ENCODE data around the gene BPIFA2.
"Not testable (repeated sequence)": the region's sequence is repeated elsewhere in the genome, so short reads cannot be mapped to it uniquely, and the experiment has no call there.

Gene BPIFA2

DNA sequence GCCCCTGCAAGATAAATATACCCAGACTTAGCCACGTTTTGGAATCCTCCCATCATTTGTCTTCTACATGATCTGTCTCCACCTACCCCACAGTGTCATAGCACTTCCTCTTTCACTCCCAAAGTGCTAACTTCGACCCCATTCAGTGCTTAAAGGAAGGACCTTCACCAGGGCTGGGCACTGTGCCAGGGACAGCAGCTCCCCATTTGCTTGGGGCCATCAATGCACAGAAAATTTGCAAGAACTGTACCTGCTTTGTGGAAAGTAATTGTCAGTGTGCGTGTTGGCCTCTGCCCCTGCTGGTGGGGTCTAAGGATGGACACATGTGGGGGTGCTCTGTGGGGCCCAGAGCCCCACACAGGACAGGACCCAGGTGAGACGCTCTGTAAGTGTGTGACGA lies 5.2 kb upstream of the BPIFA2 start:
- DNase-seq, result no peak

DNA sequence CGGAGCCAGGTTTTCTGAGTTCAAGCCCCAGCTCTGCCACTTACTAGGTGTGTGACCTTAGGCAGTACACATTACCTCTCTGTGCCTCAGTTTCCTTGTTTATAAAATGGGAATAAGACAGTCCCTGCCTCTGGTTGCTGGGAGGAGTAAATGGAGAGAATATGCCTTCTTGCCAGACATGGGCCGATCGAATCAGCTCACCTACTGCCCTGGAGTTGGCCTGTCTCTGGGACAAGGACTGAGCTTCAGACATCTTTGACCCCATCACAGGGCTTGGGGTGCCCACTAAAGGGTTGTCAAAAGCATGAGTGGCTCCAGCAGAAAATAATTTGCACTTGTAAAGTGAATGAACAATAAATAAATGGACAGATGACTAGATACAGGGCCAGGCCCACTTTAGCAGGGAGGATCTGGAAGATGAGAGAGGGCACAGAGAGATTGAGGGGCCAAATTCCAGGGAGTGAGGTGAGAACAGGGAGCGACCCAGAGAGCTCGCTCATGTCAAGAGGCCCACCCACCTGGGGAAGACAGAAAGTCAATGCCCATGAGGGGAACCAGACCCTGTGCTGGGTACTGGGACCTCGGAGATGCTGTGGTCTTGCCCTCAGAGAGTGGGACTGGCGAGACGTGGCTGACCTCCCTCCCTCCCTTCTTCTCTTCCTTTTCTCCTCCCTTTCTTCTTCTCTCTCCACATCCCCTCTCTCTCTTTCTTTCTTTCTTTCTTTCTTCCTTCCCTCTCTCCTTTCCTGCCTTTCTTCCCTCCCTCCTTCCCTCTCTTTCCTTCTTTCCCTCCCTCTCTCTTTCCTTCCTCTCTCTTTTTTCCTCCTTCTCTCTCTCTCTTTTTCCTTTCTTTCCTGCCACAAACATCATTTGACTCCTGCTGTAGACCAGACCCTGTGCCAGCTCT lies 3.9 kb upstream of the BPIFA2 start:
- no peak for DNase-seq

DNA sequence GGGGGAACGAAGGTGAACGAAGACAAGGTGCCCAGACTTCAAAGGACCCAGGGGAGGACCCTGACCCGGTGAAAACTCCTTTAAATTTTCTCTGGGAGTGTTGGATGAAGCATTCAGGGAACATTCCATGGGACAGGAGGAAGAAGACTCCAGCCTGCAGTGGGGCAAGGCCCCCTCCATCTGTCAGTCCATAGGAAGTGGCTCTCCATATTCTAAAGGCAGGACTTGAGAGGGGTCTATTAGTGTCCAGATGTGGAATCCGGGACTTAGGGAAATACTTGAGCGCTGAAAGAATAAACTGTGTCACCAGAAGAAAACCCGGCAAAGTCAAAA lies 3.2 kb upstream of the BPIFA2 start:
- DNase-seq, result no peak

DNA sequence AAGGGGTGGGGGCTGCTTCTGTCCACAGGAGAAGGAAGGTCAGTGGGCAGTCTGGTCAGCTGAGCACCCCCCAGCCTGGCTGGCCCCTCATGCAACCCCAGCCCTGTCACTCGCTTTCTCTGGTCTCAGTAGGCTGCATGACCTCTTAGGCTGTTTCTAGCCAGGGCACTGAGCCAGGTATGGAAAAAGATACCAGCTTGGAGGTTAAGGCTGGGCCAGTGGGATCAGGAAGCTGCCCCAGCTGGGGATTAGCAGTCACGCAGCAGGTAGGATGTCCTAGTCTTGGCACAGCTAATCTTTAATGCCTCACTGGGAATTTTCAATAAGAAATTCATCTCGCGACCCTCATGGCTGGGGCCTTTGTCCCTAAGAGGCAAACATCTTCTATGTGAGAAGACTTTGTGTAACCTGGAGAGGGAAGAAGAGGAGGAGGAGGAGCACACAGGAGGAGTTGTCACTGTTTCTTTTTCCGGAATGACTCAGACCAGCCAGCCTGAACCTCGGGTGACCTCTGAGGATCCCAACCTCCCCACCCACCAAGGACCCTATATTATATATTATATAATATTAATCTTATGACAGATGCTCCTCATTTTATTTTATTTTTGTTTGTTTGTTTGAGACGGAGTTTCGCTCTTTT lies 2.4 kb upstream of the BPIFA2 start:
- DNase-seq, result no peak

DNA sequence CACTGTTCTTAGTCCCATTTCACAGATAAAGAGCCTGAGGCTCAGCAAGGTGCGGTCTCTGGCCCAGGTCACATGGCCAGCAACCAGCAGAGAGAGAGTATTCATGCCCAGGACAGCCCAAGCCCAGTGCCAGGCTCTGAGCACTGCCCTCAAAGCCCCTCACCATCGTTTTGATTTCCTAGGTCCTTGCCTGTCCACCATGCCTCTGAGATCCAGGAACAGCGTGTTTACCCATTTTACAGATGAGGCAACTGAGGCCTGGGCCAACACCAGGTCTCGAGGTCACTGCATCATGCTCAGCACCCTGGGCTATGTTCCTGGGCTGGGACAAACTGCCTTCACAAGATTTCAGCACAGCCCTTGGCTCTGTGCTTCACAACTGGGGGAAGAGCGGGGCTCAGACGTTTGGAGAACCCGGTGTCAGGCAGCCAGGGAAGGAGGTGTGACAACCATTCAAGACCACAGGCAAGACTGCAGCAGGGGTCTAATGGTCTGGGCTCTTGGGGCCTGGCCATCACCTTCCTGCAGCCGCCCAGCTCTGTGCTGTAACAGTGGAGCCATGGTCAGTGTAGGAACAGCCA lies 1.3 kb upstream of the BPIFA2 start:
- no peak for DNase-seq

DNA sequence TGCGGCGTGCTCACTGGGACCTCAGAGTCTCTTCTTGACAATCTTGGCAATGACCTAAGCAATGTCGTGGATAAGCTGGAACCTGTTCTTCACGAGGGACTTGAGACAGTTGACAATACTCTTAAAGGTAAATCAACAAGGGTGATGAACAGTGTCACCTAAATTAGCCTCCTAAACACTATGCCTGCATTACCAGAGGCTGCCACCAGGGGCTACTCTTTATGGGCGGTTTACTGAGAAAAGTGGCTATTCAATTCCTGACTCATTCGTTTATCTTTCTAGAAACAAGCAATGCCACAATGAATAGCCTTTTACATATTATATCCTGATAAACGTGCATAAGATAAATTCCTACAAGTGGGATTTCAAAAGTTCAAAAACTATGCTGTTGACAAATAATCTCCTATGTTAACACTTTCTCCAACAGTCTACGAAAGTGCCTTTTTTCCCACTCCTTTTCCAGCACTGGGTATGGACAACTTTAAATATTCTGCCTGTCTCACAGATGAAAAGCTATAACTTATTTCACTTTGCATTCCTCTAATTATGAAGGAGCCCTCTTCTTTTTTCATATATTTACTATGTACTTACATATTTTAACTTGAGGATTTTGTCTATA lies 1.3 kb downstream of the BPIFA2 start:
- DNase-seq, result peak; percentile 7

DNA sequence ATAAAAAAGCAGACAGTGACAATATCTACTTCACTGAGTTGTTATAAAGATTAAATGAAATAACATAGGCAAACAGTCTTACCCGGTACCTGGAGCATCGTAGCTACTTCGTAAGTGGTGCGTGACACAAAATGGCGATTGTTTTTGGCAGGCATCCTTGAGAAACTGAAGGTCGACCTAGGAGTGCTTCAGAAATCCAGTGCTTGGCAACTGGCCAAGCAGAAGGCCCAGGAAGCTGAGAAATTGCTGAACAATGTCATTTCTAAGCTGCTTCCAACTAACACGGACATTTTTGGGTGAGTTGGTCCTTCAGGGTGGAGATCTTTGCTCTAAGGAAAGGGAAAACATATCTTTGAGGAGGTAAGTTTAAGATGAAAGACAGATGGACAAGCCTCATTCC lies 4.8 kb downstream of the BPIFA2 start:
- DNase-seq, result no peak

DNA sequence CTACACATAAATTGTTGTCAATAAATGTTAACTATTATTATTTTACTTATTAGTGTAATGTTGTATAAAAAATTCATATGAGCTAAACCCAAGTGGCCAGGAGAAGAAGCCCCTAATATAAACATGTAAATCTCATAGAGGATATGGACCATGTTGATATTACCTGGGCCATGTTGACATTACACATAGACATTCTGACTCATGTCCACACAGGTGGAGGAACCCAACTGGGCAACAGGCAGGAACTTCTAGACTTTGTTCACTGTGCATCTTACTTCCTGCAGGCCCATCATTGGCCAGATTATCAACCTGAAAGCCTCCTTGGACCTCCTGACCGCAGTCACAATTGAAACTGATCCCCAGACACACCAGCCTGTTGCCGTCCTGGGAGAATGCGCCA lies 7.2 kb downstream of the BPIFA2 start:
- no peak for DNase-seq

DNA sequence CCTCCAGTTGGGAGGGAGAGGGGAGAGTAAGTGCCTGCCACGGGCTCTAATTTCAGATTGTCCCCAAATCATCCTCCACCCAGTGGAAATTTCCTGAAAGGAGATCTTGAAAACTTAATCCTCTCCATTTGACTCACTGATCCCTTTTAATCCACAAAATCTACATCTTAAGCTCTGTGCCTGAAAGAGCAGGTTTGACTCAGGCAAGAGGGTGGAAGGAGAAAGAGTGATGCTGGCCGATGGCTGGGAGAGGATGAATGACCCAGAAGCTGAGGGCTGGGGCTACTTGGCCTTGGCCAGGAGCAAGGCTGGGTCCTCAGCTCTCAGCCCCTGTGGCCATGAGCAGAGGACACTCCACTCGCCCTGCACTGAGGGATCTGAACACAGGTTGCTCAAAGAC lies 8.1 kb downstream of the BPIFA2 start:
- DNase-seq, result no peak

DNA sequence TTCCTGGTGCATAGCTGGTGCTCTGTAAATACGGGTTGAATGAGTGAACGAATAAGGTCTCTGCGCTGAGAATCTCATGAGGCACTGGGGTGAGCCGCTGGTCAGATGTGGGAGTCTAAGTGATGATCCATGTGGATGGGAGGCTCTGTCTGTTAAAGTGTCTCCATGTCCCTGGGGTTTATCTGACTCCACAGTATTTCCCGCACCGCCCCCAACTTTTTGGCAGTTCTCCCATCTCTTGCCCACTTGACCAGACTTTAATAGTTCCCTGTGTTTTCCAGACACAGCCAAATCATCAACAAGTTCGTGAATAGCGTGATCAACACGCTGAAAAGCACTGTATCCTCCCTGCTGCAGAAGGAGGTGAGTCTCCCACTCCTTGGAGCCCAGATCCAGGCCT lies 9.9 kb downstream of the BPIFA2 start:
- DNase-seq, result no peak

DNA sequence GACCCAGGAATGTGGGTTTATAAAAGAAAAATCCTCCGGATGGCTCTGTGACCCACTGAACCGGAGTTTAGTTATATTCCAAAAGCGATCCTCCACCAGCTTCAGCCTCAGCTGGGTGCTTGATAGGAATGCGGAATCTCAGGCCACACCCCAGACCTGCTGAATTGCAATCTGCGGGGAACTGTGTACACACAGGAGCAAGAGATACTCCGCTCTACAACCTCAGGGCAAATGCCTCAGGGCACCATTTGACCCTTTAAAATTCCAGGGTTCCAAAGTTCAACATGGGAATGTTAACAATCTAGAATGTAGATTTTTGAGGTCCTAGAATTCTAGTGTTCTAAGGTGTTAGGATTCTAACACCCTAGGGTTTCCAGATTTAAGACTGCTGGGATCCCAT lies 10.8 kb downstream of the BPIFA2 start:
- DNase-seq, result no peak

DNA sequence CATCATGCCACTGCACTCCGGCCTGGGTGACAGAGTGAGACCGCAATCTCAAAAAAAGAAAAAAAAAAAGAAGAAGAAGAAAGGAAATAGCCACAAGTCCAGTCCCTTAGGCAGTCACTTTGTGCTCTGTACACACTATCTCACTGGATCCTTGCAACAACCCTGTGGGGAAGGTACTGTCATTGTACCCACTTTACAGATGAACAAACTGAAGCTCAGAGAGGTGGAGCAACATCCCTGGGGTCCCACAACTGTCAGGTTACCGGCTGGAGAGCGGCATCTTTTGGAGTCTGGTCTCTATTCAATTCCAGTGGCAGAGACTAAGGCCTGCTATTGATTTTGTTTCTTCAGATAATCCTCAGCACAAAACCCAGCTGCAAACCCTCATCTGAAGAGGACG lies 12.2 kb downstream of the BPIFA2 start:
- no peak for DNase-seq

DNA sequence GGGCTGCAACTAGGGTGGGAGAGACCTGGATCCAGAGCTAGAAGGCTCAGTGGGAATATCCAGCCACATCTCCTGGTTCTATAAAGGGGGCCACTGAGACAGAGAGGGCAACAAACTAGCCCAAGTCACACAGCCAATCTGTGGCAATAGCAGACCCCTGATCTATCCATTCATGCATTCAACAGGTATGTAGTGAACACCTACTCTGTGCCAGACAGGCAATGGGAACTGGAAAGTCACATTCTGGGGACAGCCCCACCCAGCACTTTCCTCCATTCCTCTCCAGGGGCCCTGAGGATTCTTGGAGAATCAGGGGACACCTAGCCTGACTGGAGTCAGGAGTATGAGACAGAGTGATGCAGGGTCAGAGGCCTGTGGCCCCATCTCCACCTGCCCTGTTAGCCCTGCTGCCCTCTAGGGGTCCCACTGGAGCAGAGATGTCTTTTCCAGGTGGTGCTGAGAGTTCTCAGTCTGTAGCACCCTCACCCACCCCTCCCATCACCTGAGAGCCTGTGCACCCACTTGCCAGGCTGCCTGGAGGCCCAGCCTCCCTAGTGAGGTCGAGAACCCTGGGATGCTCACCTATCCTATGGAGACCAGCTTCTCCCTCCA lies 13.6 kb downstream of the BPIFA2 start:
- no peak for DNase-seq

DNA sequence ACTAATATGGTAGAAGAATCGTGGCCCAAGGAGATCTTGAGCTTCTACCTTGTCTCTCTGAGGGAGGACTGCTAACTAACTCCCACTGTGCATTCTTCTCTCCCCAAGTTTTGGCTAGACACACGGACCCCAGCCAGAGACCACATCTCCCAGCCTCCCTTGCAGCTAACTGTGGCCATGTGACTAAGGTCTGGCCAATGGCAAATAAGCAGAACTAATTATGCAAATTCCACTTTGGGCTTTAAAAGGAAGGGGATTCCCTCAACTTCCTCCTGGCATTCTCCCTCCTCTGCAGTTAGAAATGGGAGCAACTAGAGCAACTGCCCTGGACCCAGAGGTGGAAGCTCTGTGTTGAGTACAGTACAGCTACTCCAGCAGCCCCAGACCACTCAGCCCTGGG lies 15.4 kb downstream of the BPIFA2 start:
- DNase-seq, result no peak

DNA sequence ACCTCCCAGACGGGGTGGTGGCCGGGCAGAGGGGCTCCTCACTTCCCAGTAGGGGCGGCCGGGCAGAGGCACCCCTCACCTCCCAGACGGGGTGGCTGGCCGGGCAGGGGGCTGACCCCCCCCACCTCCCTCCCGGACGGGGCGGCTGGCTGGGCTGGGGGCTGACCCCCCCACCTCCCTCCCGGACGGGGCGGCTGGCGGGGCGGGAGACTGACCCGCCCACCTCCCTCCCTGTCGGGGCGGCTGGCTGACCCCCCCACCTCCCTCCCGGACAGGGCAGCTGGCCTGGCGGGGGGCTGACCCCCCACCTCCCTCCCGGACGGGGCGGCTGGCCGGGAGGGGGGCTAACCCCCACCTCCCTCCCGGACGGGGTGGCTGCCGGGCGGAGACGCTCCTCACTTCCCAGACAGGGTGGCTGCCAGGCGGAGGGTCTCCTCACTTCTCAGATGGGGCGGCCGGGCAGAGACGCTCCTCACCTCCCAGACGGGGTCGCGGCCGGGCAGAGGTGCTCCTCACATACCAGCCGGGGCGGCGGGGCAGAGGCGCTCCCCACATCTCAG lies 17.2 kb downstream of the BPIFA2 start:
- DNase-seq, result not testable (repeated sequence)

DNA sequence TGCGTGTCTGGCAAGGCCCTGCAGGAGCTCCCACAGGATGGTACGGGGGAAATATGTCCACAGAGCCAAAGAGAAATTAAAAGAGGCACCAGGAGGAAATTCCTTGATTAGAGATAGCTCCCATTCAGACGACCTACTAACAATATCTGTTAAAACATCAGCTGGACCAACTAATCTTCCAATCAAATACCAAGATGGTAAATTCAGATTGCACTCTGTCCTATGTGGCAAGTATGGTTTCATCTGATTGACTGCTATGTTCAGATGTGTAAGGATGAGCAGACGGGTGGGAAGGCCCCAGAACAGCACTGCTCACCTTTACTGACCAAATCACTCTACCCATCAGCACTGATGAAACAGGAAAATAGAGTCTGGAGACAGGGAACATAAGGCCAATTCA lies 19.5 kb downstream of the BPIFA2 start:
- no peak for DNase-seq

DNA sequence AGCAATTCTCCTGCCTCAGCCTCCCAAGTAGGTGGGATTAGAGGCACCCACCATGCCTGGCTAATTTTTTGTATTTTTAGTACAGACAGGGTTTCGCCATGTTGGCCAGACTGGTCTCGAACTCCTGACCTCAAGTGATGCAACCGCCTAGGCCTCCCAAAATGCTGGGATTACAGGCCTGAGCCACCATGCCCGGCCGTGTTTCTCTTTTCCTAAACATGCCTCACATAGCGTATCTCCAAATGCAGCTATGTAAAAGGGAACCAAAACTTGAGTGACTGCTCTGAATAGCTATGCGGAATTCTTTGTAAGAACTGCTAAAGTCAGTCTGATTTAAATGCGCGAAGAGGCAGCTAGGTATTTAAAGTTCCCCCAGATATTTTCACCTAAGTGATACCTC lies 20.5 kb downstream of the BPIFA2 start:
- DNase-seq, result no peak

DNA sequence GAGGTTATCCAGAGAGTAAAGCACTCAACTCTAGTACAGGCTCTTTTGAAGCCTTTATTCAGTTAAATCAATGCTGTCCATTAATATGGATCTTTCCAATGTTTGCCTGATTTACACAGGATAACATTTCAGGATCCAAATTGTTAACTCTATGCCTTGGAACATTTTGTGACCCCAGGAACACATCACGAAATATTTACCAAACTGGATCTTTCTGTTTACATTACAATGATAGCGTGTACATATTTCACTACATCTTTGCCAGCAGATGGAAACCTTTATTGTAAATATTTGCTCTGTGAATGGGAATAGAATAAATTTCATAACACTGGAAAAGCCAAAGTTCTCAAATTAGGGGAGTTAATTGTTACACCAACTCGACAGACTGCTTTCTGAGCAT lies 23.5 kb downstream of the BPIFA2 start:
- no peak for DNase-seq

DNA sequence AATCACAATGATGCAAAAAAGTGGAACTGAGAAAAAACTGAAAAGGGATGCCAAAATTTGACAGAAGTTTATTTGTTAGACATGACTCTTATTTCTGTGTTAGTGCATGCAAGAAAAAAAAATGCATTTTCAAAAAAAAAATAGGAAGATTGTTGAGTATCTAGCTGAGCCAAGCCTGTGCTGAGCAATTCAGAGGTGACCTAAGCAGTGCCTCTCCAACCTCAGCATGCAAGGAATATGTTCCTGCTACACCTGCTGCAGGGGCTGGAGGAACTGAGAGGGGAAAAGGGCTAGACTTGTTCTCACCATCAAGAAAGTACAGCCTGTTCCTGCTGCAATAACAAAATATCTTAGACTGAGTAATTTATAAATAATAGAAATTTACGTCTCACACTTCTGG lies 24.0 kb downstream of the BPIFA2 start:
- DNase-seq, result no peak

DNA sequence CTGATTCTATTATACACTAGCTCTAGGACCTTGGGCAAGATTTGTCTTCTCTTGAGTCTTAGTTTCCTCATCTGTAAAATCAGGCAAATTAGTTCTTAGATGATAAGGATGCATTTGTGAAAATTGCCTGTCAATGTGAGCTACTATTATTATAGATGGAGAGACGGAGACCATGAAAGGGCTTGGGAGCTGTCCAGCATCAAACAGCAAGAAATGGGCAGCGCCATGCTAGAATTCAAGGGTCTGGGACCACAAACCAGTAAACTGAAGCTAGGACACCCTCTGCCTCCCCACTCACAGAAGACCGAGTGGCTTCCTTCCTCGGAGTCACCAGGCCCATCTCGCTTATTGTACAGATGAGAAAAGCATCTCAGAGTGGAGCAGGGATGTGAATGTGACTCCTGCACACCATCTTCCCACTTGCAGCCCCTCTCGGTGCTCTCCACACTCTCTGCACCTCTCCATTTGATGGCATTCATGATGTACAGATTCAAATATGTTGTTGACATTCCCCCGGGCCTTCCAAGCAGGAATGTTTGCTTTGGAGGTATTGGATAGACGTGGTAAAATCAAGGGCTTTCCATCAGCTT lies 25.0 kb downstream of the BPIFA2 start:
- DNase-seq, result no peak

DNA sequence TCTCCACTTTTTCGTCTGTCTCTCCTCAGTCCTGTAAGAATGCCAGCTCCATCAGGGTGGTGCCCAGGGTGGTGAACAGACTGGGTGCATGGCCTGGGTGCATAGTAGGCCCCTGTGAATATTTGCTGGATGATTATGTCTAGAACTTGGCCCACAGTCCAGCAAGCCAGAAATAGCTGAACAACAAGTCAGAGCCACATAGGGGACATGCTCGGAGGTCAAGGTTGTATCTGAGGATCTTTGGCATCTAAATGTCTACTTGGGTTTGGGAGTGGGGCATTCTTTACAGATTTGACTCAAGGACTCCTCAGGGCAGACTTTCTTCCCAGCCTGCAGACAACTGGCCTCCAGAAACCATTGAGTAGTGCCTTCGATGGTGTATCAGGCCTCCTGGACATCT lies 31.1 kb downstream of the BPIFA2 start:
- no peak for DNase-seq

DNA sequence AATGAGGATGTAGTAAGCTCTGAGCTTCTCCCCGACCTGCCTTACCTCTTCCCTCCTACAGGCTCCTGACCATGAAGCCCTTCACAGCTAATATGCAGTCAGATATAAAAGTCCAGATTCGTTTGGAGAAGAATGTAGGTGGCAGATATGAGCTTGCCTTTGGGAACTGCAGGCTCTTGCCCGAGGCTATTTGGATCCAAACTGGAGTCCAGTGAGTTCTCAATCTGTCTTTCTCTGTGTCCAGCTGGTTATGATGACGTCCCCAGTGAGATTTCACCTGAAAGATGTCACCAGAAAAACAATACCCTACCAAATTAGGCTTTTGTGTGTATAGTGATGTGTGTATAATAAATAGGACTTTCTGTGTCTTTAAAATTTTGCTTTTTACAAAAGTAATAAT lies 34.5 kb downstream of the BPIFA2 start:
- no peak for DNase-seq

DNA sequence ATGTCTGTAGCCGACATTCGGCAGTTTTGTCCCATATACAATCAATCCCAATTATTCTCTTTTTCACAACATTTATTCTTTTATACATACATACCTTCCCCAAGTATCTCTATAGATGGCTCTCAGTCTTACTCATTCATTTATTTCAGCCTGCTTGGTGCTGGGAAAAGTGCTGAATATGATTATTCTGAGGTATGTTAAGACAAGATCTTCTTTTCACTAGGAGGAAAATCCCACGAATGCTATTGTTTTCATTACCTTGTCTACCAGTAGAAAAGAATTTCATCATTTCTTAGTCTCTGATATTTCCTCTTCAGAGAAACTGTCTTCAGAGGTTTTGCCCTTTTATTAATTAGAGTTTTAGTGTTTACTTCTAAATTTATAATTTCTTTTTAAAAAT lies 35.5 kb downstream of the BPIFA2 start:
- DNase-seq, result no peak
